K562 (cell line): Measurements from ENCODE around the gene ACTN3. TPM values are rescaled to one million over a fixed set of nuclear protein-coding genes. Genes with fewer than 3 reads are reported as not detected.

Source experiments
- ATAC-seq: fragments of 200-7000 bp; cut with Tn5 transposase; 3 replicates; pipeline ENCODE4 v1.9.1; 2020; ENCODE audit warnings: moderate library complexity
- BruUV-seq: library from RNA; stranded (reverse); fragments of 400-500 nt; replicated peaks from 2 replicates; lab custom pipeline; 2021; lab: Mats Ljungman, UMichigan
- CTCF ChIA-PET: fragments of 300-600 bp; formaldehyde crosslinking; extraction: SDS; loops from one replicate; lab custom pipeline; 2021; ENCODE audit warnings: low intra/inter-chr PET ratio; lab: Yijun Ruan, JAX
- POLR2A ChIA-PET: fragments of 300-600, 350-650 bp; sonication (Branson Sonifier 250); formaldehyde crosslinking; extraction: SDS; loops from one replicate; lab custom pipeline; 2021; ENCODE audit warnings: antibody characterized with exemption, inconsistent platforms; lab: Yijun Ruan, JAX
- DNase-seq, 4 experiments: peaks; one replicate each; pipeline versions ENCODE4 v3.0.0 to v3.0.0-alpha.2; 2011 to 2018; ENCODE audit warnings: low spot score in 3 of 4, mixed read lengths in 3 of 4; ENCODE audit errors: extremely low read depth in 1 of 4
- FAIRE-seq: peaks from 2 replicates; lab custom pipeline; 2011; peaks lifted over from hg19 to GRCh38; lab: Jason Lieb, UNC
- H2AFZ ChIP-seq: 2 replicates; pipeline ENCODE4 v1.6.0; 2011; ENCODE audit warnings: low read depth, low read length, control low read depth, inconsistent platforms
- H3K27ac ChIP-seq: fragments of 200-600 bp; 3 replicates; pipeline ENCODE4 v1.8.0; 2011; ENCODE audit warnings: low read depth, mild to moderate bottlenecking, control low read depth, inconsistent platforms, low read length, moderate library complexity, mixed read lengths; ENCODE audit errors: extremely low read depth
- H3K27me3 ChIP-seq, 2 experiments: fragments of 300-600 bp in 1 of 2; 2 replicates in 1 of 2; 3 replicates in 1 of 2; pipeline versions ENCODE4 v1.6.0 to v1.8.0; 2011; ENCODE audit warnings: inconsistent platforms in 2 of 2, low read length in 2 of 2, mild to moderate bottlenecking in 1 of 2, mixed read lengths in 1 of 2, moderate library complexity in 1 of 2; ENCODE audit not compliant: control insufficient read depth in 2 of 2, insufficient read depth in 2 of 2
- H3K36me3 ChIP-seq: fragments of 300-600 bp; 3 replicates; pipeline ENCODE4 v1.8.0; 2011; ENCODE audit warnings: mild to moderate bottlenecking, low read length, inconsistent platforms; ENCODE audit not compliant: control insufficient read depth, insufficient read depth
- H3K4me1 ChIP-seq, 2 experiments: fragments of 200-600 bp in 1 of 2; replicated peaks in 1 of 2; 2 replicates in 1 of 2; 3 replicates in 1 of 2; pipeline versions ENCODE4 v1.5.1 to v1.8.0; 2011; ENCODE audit warnings: inconsistent platforms in 2 of 2, low read length in 2 of 2, mild to moderate bottlenecking in 1 of 2, mixed read lengths in 1 of 2, moderate library complexity in 1 of 2; ENCODE audit not compliant: control insufficient read depth in 2 of 2, insufficient read depth in 2 of 2
- H3K4me2 ChIP-seq: 2 replicates; pipeline ENCODE4 v1.6.1; 2011; ENCODE audit warnings: low read length, control low read depth, inconsistent platforms, mixed read lengths; ENCODE audit not compliant: insufficient read depth
- H3K4me3 ChIP-seq: fragments of 200-600 bp; sonication (generic), shearing (Covaris generic); 2 replicates; pipeline ENCODE4 v1.5.1; 2016; ENCODE audit warnings: control low read depth, inconsistent platforms
- H3K79me2 ChIP-seq: fragments of 200-600 bp; 3 replicates; pipeline ENCODE4 v1.8.0; 2011; ENCODE audit warnings: low read length, inconsistent platforms; ENCODE audit not compliant: control insufficient read depth, insufficient read depth
- H3K9ac ChIP-seq, 2 experiments: 2 replicates each; pipeline versions ENCODE4 v1.6.0 to v1.6.1; 2011; ENCODE audit warnings: low read depth in 2 of 2, low read length in 2 of 2, control low read depth in 1 of 2, inconsistent platforms in 1 of 2, mild to moderate bottlenecking in 1 of 2, mixed read lengths in 1 of 2; ENCODE audit not compliant: insufficient read depth in 1 of 2
- H3K9me1 ChIP-seq: one replicate; pipeline ENCODE4 v1.6.0; 2011; ENCODE audit warnings: inconsistent platforms, mild to moderate bottlenecking, low read length, moderate library complexity; ENCODE audit not compliant: control insufficient read depth, insufficient read depth
- H3K9me3 ChIP-seq: replicated peaks from 2 replicates; pipeline ENCODE4 v1.5.1; 2011; ENCODE audit warnings: low read depth, low read length, inconsistent platforms; ENCODE audit not compliant: control insufficient read depth, insufficient read depth
- H4K20me1 ChIP-seq: replicated peaks from 2 replicates; pipeline ENCODE4 v1.6.1; 2011; ENCODE audit warnings: low read length, inconsistent platforms, mixed read lengths; ENCODE audit not compliant: control insufficient read depth, insufficient read depth
- TCF7 ChIP-seq: sonication (generic); IDR thresholded peaks from 2 replicates; pipeline ENCODE4 v1.6.1; 2016; ENCODE audit warnings: antibody characterized with exemption, borderline replicate concordance
- ZFP30 ChIP-seq: fragments of 250-450 bp; sonication (Bioruptor Pico); IDR thresholded peaks from 2 replicates; pipeline ENCODE4 v1.8.0; 2022; ENCODE audit warnings: moderate library complexity, mild to moderate bottlenecking, inconsistent platforms, borderline replicate concordance
- WGBS: fragments of 100-300 bp; shearing (Covaris generic); methylation state at CpG from one replicate; pipeline ENCODE4 v1.1.6; 2016; ENCODE audit warnings: low coverage, mixed read lengths; ENCODE audit not compliant: insufficient coverage; ENCODE audit errors: missing lambda C conversion rate; 5-methylcytosine and 5-hydroxymethylcytosine counted together
- in situ Hi-C: fragments of 300-500 bp; cut with MboI; formaldehyde crosslinking; loops from 4 replicates; pipeline ENCODE4 v1.15.0; 2018; ENCODE audit warnings: inconsistent platforms, mixed read lengths
- intact Hi-C: fragments of 100-400 bp; cut with micrococcal nuclease; formaldehyde crosslinking; loops from 2 replicates; pipeline ENCODE4 v1.14.2; 2022
- polyA plus RNA-seq, 8 experiments: library from polyadenylated mRNA; depleted of rRNA in 4 of 8; stranded (reverse) in 5 of 8; unstranded in 3 of 8; fragments of >200 nt; fragmentation: Nextera tagmentation in 2 of 8; fragmentation: Illumina TruSeq in 1 of 8; extraction: Ambion mirVana in 2 of 8; extraction: Trizol in 1 of 8; gene quantifications; 2 replicates each; pipeline versions ENCODE4 v1.2.1 to v1.2.3, GENCODE V29; 2011 to 2014; ENCODE audit warnings: inconsistent platforms in 1 of 8, missing spikeins in 1 of 8
- total RNA-seq, 7 experiments: library from RNA; depleted of rRNA in 6 of 7; stranded (reverse); fragments of >200 nt in 6 of 7; fragmentation: Illumina TruSeq in 2 of 7; extraction: Trizol in 2 of 7; gene quantifications; 2 replicates each; pipeline versions ENCODE4 v1.2.1 to v1.2.3, GENCODE V29; 2011 to 2021; ENCODE audit warnings: low replicate concordance in 1 of 7
- TF ChIP-seq, protein P1 (sequence below), 3 experiments: fragments of 200-800 bp in 1 of 3; fragments of 250-450 bp in 1 of 3; fragments of 450-650 bp in 1 of 3; sonication (Bioruptor Pico) in 1 of 3; sonication (Bioruptor generic) in 1 of 3; formaldehyde crosslinking in 1 of 3; IDR thresholded peaks; 2 replicates each; pipeline versions ENCODE4 v1.6.1 to v1.8.0; 2016 to 2022; ENCODE audit warnings: mild to moderate bottlenecking in 2 of 3, missing genetic modification characterization in 2 of 3, missing compliant biosample characterization in 1 of 3, moderate library complexity in 1 of 3

The ACTN3 gene
- total and polyA plus RNA-seq, 9 of the 15 experiments (the other 6 are each of a cell fraction or from before 2014, with no cell fraction given) = not detected

DNA sequence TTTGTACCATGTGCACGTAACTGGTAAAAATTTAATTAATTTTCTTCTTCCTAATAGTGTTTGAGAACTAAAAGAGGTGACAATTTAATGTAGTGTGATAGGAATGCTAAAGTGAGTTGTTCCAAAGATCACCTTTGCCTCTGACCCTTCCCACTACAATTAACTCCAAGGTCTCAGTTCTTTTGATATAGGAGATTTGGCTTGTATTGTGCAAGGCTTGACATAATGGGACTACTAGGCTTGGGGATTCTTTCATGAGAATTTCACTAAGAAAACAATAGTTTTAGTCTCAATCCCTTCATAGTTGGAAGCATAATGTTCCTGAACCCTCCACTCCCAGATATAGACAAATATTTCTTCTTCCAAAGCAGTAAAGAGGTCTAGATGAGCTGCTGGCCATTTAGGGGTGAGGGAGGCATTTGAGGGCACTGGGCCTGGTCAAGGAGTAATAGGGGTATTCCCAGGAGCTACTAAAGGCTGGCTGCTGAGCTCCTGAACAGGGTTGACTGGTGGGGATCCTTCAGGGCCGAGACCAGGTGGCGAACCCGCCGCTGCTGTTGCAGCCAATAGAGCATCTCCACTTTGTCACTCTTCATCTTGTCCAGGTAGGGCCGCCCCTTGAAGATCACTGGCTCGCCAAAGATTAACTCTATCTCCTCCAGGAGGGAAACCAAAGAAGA lies 43.4 kb downstream of the ACTN3 start:
- no peak for TF ChIP-seq TCF7
- no peak for TF ChIP-seq ZFP30 (CRISPR knock-in tag)
- TF ChIP-seq, protein P1, sequence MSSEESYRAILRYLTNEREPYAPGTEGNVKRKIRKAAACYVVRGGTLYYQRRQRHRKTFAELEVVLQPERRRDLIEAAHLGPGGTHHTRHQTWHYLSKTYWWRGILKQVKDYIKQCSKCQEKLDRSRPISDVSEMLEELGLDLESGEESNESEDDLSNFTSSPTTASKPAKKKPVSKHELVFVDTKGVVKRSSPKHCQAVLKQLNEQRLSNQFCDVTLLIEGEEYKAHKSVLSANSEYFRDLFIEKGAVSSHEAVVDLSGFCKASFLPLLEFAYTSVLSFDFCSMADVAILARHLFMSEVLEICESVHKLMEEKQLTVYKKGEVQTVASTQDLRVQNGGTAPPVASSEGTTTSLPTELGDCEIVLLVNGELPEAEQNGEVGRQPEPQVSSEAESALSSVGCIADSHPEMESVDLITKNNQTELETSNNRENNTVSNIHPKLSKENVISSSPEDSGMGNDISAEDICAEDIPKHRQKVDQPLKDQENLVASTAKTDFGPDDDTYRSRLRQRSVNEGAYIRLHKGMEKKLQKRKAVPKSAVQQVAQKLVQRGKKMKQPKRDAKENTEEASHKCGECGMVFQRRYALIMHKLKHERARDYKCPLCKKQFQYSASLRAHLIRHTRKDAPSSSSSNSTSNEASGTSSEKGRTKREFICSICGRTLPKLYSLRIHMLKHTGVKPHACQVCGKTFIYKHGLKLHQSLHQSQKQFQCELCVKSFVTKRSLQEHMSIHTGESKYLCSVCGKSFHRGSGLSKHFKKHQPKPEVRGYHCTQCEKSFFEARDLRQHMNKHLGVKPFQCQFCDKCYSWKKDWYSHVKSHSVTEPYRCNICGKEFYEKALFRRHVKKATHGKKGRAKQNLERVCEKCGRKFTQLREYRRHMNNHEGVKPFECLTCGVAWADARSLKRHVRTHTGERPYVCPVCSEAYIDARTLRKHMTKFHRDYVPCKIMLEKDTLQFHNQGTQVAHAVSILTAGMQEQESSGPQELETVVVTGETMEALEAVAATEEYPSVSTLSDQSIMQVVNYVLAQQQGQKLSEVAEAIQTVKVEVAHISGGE (CRISPR knock-in tag; IDR thresholded peaks at IDR 0.05) = no peak
- Histone ChIP-seq H3K9me3 (no peaks in the 10 kb centered on the region), H3K9me1 (no peaks in the 10 kb centered on the region), H3K27ac (no peak overlapping the region), H2AFZ (no peak overlapping the region), H3K9ac (no peak overlapping the region), H4K20me1 (no peaks in the 10 kb centered on the region), H3K27me3 (peaks cover 0 to 6% of the 10 kb centered on the region in 2 experiments; a peak in 1 of 5 replicates), H3K4me1 (peaks cover 24 to 35% of the 10 kb centered on the region in 2 experiments; a peak in 4 of 5 replicates), H3K79me2 (peaks cover 20% of the 10 kb centered on the region), H3K4me3 (no peak overlapping the region), H3K36me3 (no peaks in the 10 kb centered on the region), H3K4me2 (no peak overlapping the region)
- in situ Hi-C loops (no loop called here), intact Hi-C loops (loop anchor here (5.0 kb wide), 1 partner anchor 87 kb away; the partner anchor contains the start of gene RBM4B)
- ATAC-seq (no peak), DNase-seq (no peak), FAIRE-seq (no peak)
- 59% methylated on average over 7 of the region's 7 CpGs for WGBS
- BruUV-seq = no TSS peak
- POLR2A ChIA-PET = interaction anchor here (0.7 to 1.4 kb wide), 6 partner anchors 24 to 249 kb away, joined by 3 to 5 read pairs (median 3); no protein-coding TSS in a partner anchor
- CTCF ChIA-PET = no interaction called here
